Measurements from ENCODE around the gene VPS33A. TPM values are rescaled to one million over a fixed set of nuclear protein-coding genes. Genes with fewer than 3 reads are reported as not detected.

The VPS33A gene
- total RNA-seq, 4 donors from 2014 or later: 16.1 to 27.1 (median 20.5) TPM

- H3K9me3 ChIP-seq: no peaks in the 10 kb centered on the region
- intact Hi-C loops (cut with DNase I; ENCODE audit: low total_unique reads): loop anchor here (1.0 to 10.0 kb wide), 3 partner anchors 60 to 276 kb away; partner anchors contain the start of gene CFAP251
- peak; percentile 27 to 63 for DNase-seq
These were observed 75.2 kb downstream of the VPS33A start for GRCh38 chr12:122190842-122191668.

GRCh38 chr12:122189626-122190475 lies 76.4 kb downstream of the VPS33A start:
- H3K4me3 ChIP-seq: no peak overlapping the region
- TF ChIP-seq POLR2A (IDR thresholded peaks at IDR 0.05): no peak
- TF ChIP-seq, protein P1, sequence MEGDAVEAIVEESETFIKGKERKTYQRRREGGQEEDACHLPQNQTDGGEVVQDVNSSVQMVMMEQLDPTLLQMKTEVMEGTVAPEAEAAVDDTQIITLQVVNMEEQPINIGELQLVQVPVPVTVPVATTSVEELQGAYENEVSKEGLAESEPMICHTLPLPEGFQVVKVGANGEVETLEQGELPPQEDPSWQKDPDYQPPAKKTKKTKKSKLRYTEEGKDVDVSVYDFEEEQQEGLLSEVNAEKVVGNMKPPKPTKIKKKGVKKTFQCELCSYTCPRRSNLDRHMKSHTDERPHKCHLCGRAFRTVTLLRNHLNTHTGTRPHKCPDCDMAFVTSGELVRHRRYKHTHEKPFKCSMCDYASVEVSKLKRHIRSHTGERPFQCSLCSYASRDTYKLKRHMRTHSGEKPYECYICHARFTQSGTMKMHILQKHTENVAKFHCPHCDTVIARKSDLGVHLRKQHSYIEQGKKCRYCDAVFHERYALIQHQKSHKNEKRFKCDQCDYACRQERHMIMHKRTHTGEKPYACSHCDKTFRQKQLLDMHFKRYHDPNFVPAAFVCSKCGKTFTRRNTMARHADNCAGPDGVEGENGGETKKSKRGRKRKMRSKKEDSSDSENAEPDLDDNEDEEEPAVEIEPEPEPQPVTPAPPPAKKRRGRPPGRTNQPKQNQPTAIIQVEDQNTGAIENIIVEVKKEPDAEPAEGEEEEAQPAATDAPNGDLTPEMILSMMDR (IDR thresholded peaks at IDR 0.05 in 4 of 5, conservative IDR thresholded peaks at IDR 0.05 in 1 of 5): no peak
- no peaks in the 10 kb centered on the region for H3K27me3 ChIP-seq
- in situ Hi-C loops (cut with MboI; ENCODE audit: low sequenced_read_pairs in 4 of 4): loop anchor here in 1 of 4 donors (10.0 kb wide), 2 partner anchors 55 to 145 kb away; no protein-coding TSS in a partner anchor
- intact Hi-C loops (cut with DNase I; ENCODE audit: low total_unique reads): loop anchor here (2.0 to 10.0 kb wide), 2 partner anchors 59 to 275 kb away; partner anchors contain the start of gene CFAP251
- H3K4me1 ChIP-seq: no peaks in the 10 kb centered on the region
- no peaks in the 10 kb centered on the region for H3K36me3 ChIP-seq
- no peak for ATAC-seq
- no peak overlapping the region for H3K27ac ChIP-seq
- H3K9me3 ChIP-seq: no peaks in the 10 kb centered on the region
- no peak for DNase-seq

More at GRCh38 chr12:122190842-122191668, 75.2 kb downstream of the VPS33A start:
- Histone ChIP-seq H3K36me3 (no peaks in the 10 kb centered on the region), H3K27ac (no peak overlapping the region), H3K27me3 (no peaks in the 10 kb centered on the region), H3K4me3 (no peak overlapping the region), H3K4me1 (no peaks in the 10 kb centered on the region)
- no peak for TF ChIP-seq POLR2A (IDR thresholded peaks at IDR 0.05)
- TF ChIP-seq, protein P1 (IDR thresholded peaks at IDR 0.05 in 4 of 5, conservative IDR thresholded peaks at IDR 0.05 in 1 of 5): peak; percentile 55 to 82 (median 77)
- ATAC-seq: peak; percentile 75 to 93
- in situ Hi-C loops (cut with MboI; ENCODE audit: low sequenced_read_pairs in 4 of 4): loop anchor here in 1 of 4 donors (10.0 kb wide), 2 partner anchors 56 to 146 kb away; no protein-coding TSS in a partner anchor

- H3K27ac ChIP-seq: no peak overlapping the region
- H3K36me3 ChIP-seq: no peaks in the 10 kb centered on the region
- H3K27me3 ChIP-seq: peaks cover 0 to 10% (median 0%) of the 10 kb centered on the region in 3 donors
- no peak for ATAC-seq
- no peak overlapping the region for H3K4me3 ChIP-seq
- TF ChIP-seq, protein P1 (IDR thresholded peaks at IDR 0.05 in 4 of 5, conservative IDR thresholded peaks at IDR 0.05 in 1 of 5): no peak
- TF ChIP-seq POLR2A (IDR thresholded peaks at IDR 0.05): no peak
- no peak for DNase-seq
- in situ Hi-C loops (cut with MboI; ENCODE audit: low sequenced_read_pairs in 4 of 4) (no loop called here), intact Hi-C loops (cut with DNase I; ENCODE audit: low total_unique reads) (no loop called here)
- H3K9me3 ChIP-seq: no peaks in the 10 kb centered on the region
- no peaks in the 10 kb centered on the region for H3K4me1 ChIP-seq
These were observed 78.8 kb downstream of the VPS33A start for GRCh38 chr12:122187466-122187865.

- no peak for DNase-seq
- H3K9me3 ChIP-seq: no peaks in the 10 kb centered on the region
- TF ChIP-seq, protein P1 (IDR thresholded peaks at IDR 0.05 in 4 of 5, conservative IDR thresholded peaks at IDR 0.05 in 1 of 5): no peak
- TF ChIP-seq POLR2A (IDR thresholded peaks at IDR 0.05): no peak
- in situ Hi-C loops (cut with MboI; ENCODE audit: low sequenced_read_pairs in 4 of 4) (no loop called here), intact Hi-C loops (cut with DNase I; ENCODE audit: low total_unique reads) (no loop called here)
- ATAC-seq: no peak
- H3K27ac ChIP-seq: no peak overlapping the region
- no peak overlapping the region for H3K4me3 ChIP-seq
- no peaks in the 10 kb centered on the region for H3K36me3 ChIP-seq
- H3K4me1 ChIP-seq: no peaks in the 10 kb centered on the region
- peaks cover 0 to 10% (median 0%) of the 10 kb centered on the region in 3 donors for H3K27me3 ChIP-seq
These were observed 80.7 kb downstream of the VPS33A start for GRCh38 chr12:122185494-122186082.
